ENCODE measurements around the gene SLC7A1. TPM values are rescaled to one million over a fixed set of nuclear protein-coding genes. Genes with fewer than 3 reads are reported as not detected.
"Not testable (repeated sequence)": the region's sequence is repeated elsewhere in the genome, so short reads cannot be mapped to it uniquely, and the experiment has no call there.

SLC7A1 gene
- total RNA-seq (3.6 TPM), polyA plus RNA-seq (4.6 TPM)
- long read RNA-seq, donor 1, full-length matches to known transcripts: 1 of 1 reads
- long read RNA-seq, donor 1, partial matches to known transcripts: 0 of 1 reads
- long read RNA-seq, donor 1, other reads (novel, unspliced or antisense): 0 of 1 reads
- long read RNA-seq, donor 2: 0 reads
- long read RNA-seq, donor 3, full-length matches to known transcripts: 3 of 3 reads
- long read RNA-seq, donor 3, partial matches to known transcripts: 0 of 3 reads
- long read RNA-seq, donor 3, other reads (novel, unspliced or antisense): 0 of 3 reads
- long read RNA-seq, donor 4, full-length matches to known transcripts: 2 of 2 reads
- long read RNA-seq, donor 4, partial matches to known transcripts: 0 of 2 reads
- long read RNA-seq, donor 4, other reads (novel, unspliced or antisense): 0 of 2 reads
- long read RNA-seq, donor 5, full-length matches to known transcripts: 2 of 2 reads
- long read RNA-seq, donor 5, partial matches to known transcripts: 0 of 2 reads
- long read RNA-seq, donor 5, other reads (novel, unspliced or antisense): 0 of 2 reads
- long read RNA-seq, donor 6, full-length matches to known transcripts: 3 of 3 reads
- long read RNA-seq, donor 6, partial matches to known transcripts: 0 of 3 reads
- long read RNA-seq, donor 6, other reads (novel, unspliced or antisense): 0 of 3 reads
- long read RNA-seq, donor 7, full-length matches to known transcripts: 1 of 20 reads
- long read RNA-seq, donor 7, partial matches to known transcripts: 19 of 20 reads
- long read RNA-seq, donor 7, other reads (novel, unspliced or antisense): 0 of 20 reads
- long read RNA-seq, donor 8, full-length matches to known transcripts: 2 of 2 reads
- long read RNA-seq, donor 8, partial matches to known transcripts: 0 of 2 reads
- long read RNA-seq, donor 8, other reads (novel, unspliced or antisense): 0 of 2 reads
- long read RNA-seq, donor 9, full-length matches to known transcripts: 3 of 3 reads
- long read RNA-seq, donor 9, partial matches to known transcripts: 0 of 3 reads
- long read RNA-seq, donor 9, other reads (novel, unspliced or antisense): 0 of 3 reads
- long read RNA-seq, donor 10, full-length matches to known transcripts: 2 of 2 reads
- long read RNA-seq, donor 10, partial matches to known transcripts: 0 of 2 reads
- long read RNA-seq, donor 10, other reads (novel, unspliced or antisense): 0 of 2 reads

DNA sequence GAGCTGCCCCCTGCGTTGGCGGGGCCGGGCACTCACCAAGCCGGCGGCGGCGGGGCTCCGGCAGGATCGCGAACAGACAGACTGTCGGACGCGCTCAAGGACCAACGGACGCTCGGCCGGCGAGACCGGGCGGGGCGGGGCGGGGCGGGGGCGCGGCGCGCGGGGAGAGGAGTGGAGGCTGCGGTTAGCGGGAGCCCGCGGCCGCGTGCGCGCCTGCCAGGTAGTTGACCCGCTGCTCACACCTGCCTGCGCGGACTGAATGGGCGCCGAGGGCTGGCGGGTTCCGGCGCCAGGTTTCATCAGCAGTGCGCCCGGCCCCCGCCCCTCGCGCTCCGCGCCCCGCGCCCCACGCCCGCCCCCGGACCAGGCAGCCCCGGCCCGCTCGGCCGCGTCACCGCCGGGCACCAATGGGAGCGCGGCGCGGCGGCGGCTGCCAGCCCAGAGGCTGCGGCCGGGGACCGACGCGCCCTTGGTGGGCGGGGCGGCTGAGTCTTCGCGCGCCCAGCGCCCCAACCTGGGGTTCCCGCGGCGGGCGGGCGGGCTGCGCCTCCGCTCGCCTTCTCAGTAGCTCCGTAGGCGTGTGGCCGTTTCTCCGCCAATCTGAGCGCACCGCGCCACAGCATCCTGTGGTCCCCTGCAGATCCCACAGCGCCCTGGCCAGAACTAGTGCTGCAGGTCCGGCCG, at the start of gene SLC7A1:
SLC7A1 (minus strand) TSS at position 309 of the 684 bp plus-strand sequence. CDS start 59,500 bp downstream, outside the sequence.
- Histone ChIP-seq H3K4me1 (ENCODE audit: control insufficient read depth in 2 of 2, insufficient read depth in 2 of 2, low read length in 2 of 2) (peaks cover 4 to 9% of the 10 kb centered on the region in 2 donors), H3K4me3 (ENCODE audit: low read length in 2 of 2) (peak within 1 kb of the TSS; percentile 50 to 84), H3K9me3 (ENCODE audit: control insufficient read depth in 2 of 2, insufficient read depth in 1 of 2, low read length in 1 of 2) (no peaks in the 10 kb centered on the region), H3K27ac (ENCODE audit: low read depth in 1 of 2, low read length in 1 of 2) (peak within 1 kb of the TSS in 1 of 2 donors; percentile 86), H3K36me3 (ENCODE audit: control insufficient read depth in 2 of 2, insufficient read depth in 2 of 2, low read length in 1 of 2) (no peaks in the 10 kb centered on the region), H3K27me3 (ENCODE audit: control insufficient read depth in 2 of 2, insufficient read depth in 1 of 2, low read length in 1 of 2) (peaks cover 0 to 2% of the 10 kb centered on the region in 2 donors)
- 1% methylated on average over 98 of the region's 98 CpGs for WGBS
- DNase-seq (ENCODE audit: low read depth in 6 of 9, low spot score in 9 of 9): peak; percentile 42 to 89 (median 72)

GRCh38 chr13:29640665-29641064, 45.2 kb upstream of the SLC7A1 start:
- Histone ChIP-seq H3K4me3 (ENCODE audit: low read length in 2 of 2) (no peak overlapping the region), H3K9me3 (ENCODE audit: control insufficient read depth in 2 of 2, insufficient read depth in 1 of 2, low read length in 1 of 2) (no peaks in the 10 kb centered on the region), H3K27ac (ENCODE audit: low read depth in 1 of 2, low read length in 1 of 2) (no peak overlapping the region), H3K36me3 (ENCODE audit: control insufficient read depth in 2 of 2, insufficient read depth in 2 of 2, low read length in 1 of 2) (no peaks in the 10 kb centered on the region), H3K4me1 (ENCODE audit: control insufficient read depth in 2 of 2, insufficient read depth in 2 of 2, low read length in 2 of 2) (no peaks in the 10 kb centered on the region), H3K27me3 (ENCODE audit: control insufficient read depth in 2 of 2, insufficient read depth in 1 of 2, low read length in 1 of 2) (no peaks in the 10 kb centered on the region)
- 78% methylated on average over 4 of the region's 4 CpGs for WGBS
- DNase-seq (ENCODE audit: low read depth in 6 of 9, low spot score in 9 of 9): no peak

DNA sequence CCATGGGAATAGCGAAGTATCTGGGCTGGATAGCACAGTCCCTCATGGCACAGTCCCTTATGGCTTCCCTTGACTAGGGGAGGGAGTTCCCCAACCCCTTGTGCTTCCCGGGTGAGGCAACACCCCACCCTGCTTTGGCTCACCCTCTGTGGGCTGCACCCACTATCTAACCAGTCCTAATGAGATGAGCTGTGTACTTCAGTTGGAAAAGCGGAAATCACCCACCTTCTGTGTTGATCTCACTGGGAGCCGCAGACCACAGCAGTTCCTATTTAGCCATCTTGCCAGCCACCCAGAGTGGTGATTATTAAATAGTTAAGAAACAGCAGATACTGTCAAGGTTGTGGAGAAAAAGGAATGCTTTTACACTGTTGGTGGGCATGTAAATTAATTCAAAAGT, 41.3 kb upstream of the SLC7A1 start:
- H3K36me3 ChIP-seq (ENCODE audit: control insufficient read depth in 2 of 2, insufficient read depth in 2 of 2, low read length in 1 of 2); H3K9me3 ChIP-seq (ENCODE audit: control insufficient read depth in 2 of 2, insufficient read depth in 1 of 2, low read length in 1 of 2); H3K4me1 ChIP-seq (ENCODE audit: control insufficient read depth in 2 of 2, insufficient read depth in 2 of 2, low read length in 2 of 2); DNase-seq (ENCODE audit: low read depth in 6 of 9, low spot score in 9 of 9); H3K4me3 ChIP-seq (ENCODE audit: low read length in 2 of 2); H3K27ac ChIP-seq (ENCODE audit: low read depth in 1 of 2, low read length in 1 of 2); H3K27me3 ChIP-seq (ENCODE audit: control insufficient read depth in 2 of 2, insufficient read depth in 1 of 2, low read length in 1 of 2): not testable (repeated sequence)
- 95% methylated on average over 4 of the region's 4 CpGs for WGBS

DNA sequence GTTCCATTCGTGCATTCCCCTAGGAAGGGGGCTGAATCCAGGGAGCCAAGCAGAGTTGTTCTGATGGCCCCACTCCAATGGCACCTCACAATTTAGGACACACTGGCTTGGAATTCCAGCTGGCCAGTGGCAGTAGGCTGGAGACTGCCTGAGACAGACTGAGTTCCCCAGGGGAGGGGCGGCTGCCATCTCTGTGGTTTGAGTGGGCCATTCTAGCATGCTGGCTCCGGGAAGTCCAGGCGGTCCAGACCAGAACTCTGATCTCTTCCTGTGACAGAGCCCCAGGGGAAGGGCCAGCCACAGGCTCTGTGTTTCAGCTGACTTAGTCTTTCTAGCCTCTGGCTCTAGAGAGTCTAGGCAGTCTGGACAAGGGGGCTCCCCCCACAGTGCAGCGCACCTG, 29.5 kb upstream of the SLC7A1 start:
- H3K4me3 ChIP-seq (ENCODE audit: low read length in 2 of 2): no peak overlapping the region
- H3K27me3 ChIP-seq (ENCODE audit: control insufficient read depth in 2 of 2, insufficient read depth in 1 of 2, low read length in 1 of 2): no peaks in the 10 kb centered on the region
- H3K27ac ChIP-seq (ENCODE audit: low read depth in 1 of 2, low read length in 1 of 2): no peak overlapping the region
- no peak for DNase-seq (ENCODE audit: low read depth in 6 of 9, low spot score in 9 of 9)
- no peaks in the 10 kb centered on the region for H3K4me1 ChIP-seq (ENCODE audit: control insufficient read depth in 2 of 2, insufficient read depth in 2 of 2, low read length in 2 of 2)
- 86% methylated on average over 5 of the region's 5 CpGs for WGBS
- H3K36me3 ChIP-seq (ENCODE audit: control insufficient read depth in 2 of 2, insufficient read depth in 2 of 2, low read length in 1 of 2): no peaks in the 10 kb centered on the region
- peaks cover 0 to 3% of the 10 kb centered on the region in 2 donors for H3K9me3 ChIP-seq (ENCODE audit: control insufficient read depth in 2 of 2, insufficient read depth in 1 of 2, low read length in 1 of 2)

DNA sequence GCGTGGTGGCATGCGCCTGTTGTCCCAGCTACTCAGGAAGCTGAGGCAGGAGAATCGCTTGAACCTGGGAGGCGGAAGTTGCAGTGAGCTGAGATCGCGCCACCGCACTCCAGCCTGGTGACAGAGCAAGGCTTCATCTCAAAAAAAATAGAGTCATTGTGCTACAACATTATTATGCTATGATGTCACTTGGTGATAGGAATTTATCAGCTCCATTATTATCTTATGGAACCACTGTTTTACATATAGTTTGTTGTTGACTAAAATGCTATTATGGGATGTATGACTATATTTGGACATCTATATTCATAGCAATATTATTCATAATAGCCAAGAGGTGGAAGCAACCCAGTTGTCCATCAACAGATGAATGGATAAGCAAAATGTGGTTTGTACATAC, 26.4 kb upstream of the SLC7A1 start:
- Histone ChIP-seq H3K27ac (ENCODE audit: low read depth in 1 of 2, low read length in 1 of 2) (no peak overlapping the region), H3K36me3 (ENCODE audit: control insufficient read depth in 2 of 2, insufficient read depth in 2 of 2, low read length in 1 of 2) (no peaks in the 10 kb centered on the region), H3K27me3 (ENCODE audit: control insufficient read depth in 2 of 2, insufficient read depth in 1 of 2, low read length in 1 of 2) (no peaks in the 10 kb centered on the region), H3K4me1 (ENCODE audit: control insufficient read depth in 2 of 2, insufficient read depth in 2 of 2, low read length in 2 of 2) (no peaks in the 10 kb centered on the region), H3K9me3 (ENCODE audit: control insufficient read depth in 2 of 2, insufficient read depth in 1 of 2, low read length in 1 of 2) (peaks cover 0 to 3% of the 10 kb centered on the region in 2 donors), H3K4me3 (ENCODE audit: low read length in 2 of 2) (no peak overlapping the region)
- no peak for DNase-seq (ENCODE audit: low read depth in 6 of 9, low spot score in 9 of 9)
- WGBS: 99% methylated on average over 7 of the region's 7 CpGs

DNA sequence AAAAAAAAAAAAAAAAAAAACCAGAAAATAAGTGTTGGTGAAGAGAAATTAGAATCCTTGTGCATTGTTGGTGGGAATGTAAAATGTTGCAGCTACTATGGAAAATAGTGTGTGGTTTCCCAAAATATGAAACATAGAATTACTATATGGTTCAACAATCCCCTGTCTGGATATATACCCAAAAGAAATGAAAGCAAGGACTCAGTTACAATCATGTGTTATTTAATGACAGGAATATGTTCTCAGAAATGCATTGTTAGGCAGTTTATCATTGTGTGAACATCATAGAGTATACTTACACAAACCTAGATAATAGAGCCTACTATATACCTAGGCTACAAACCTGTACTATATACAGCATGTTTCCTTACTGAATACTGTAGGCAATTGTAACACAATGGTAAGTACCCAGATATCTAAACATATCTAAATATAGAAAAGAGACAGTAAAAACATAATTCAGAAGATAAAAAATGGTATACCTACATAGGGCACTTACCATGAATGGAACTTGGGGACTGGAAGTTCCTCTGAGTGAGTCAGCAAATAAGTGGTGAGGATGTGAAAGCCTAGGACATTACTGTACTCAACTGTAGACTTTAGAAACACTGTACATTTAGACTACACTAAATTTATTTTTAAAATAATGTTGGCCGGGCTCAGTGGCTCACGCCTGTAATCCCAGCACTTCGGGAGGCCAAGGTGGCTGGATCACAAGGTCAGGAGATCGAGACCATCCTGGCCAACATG, 25.7 kb upstream of the SLC7A1 start:
- Histone ChIP-seq H3K9me3 (ENCODE audit: control insufficient read depth in 2 of 2, insufficient read depth in 1 of 2, low read length in 1 of 2) (peaks cover 0 to 3% of the 10 kb centered on the region in 2 donors), H3K4me3 (ENCODE audit: low read length in 2 of 2) (no peak overlapping the region), H3K27ac (ENCODE audit: low read depth in 1 of 2, low read length in 1 of 2) (no peak overlapping the region), H3K27me3 (ENCODE audit: control insufficient read depth in 2 of 2, insufficient read depth in 1 of 2, low read length in 1 of 2) (no peaks in the 10 kb centered on the region), H3K4me1 (ENCODE audit: control insufficient read depth in 2 of 2, insufficient read depth in 2 of 2, low read length in 2 of 2) (no peaks in the 10 kb centered on the region), H3K36me3 (ENCODE audit: control insufficient read depth in 2 of 2, insufficient read depth in 2 of 2, low read length in 1 of 2) (no peaks in the 10 kb centered on the region)
- DNase-seq (ENCODE audit: low read depth in 6 of 9, low spot score in 9 of 9): no peak
- WGBS: 96% methylated on average over 4 of the region's 4 CpGs

DNA sequence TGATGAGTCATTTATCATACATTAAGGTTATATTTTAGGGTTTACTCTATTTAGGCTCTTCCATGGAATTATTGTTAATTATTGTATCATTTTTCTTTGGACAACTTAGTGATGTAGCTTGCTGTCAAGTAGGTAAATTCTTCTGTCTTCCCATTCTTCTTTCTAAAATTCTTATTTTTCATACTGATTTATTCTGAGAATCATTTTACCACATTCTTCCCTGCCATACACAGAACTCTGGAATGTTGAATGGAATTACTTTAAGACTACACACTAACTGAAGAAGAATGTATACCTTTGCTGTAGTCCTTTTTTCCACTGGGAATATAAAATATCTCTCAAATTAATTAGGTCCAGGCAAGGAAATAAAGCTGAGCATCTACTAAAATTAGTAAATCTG, 24.5 kb upstream of the SLC7A1 start:
- Histone ChIP-seq H3K4me1 (ENCODE audit: control insufficient read depth in 2 of 2, insufficient read depth in 2 of 2, low read length in 2 of 2) (no peaks in the 10 kb centered on the region), H3K9me3 (ENCODE audit: control insufficient read depth in 2 of 2, insufficient read depth in 1 of 2, low read length in 1 of 2) (peaks cover 0 to 2% of the 10 kb centered on the region in 2 donors), H3K27me3 (ENCODE audit: control insufficient read depth in 2 of 2, insufficient read depth in 1 of 2, low read length in 1 of 2) (no peaks in the 10 kb centered on the region), H3K27ac (ENCODE audit: low read depth in 1 of 2, low read length in 1 of 2) (no peak overlapping the region), H3K4me3 (ENCODE audit: low read length in 2 of 2) (no peak overlapping the region), H3K36me3 (ENCODE audit: control insufficient read depth in 2 of 2, insufficient read depth in 2 of 2, low read length in 1 of 2) (no peaks in the 10 kb centered on the region)
- DNase-seq (ENCODE audit: low read depth in 6 of 9, low spot score in 9 of 9): no peak

GRCh38 chr13:29613101-29613500, 17.6 kb upstream of the SLC7A1 start:
- H3K9me3 ChIP-seq (ENCODE audit: control insufficient read depth in 2 of 2, insufficient read depth in 1 of 2, low read length in 1 of 2): no peaks in the 10 kb centered on the region
- H3K36me3 ChIP-seq (ENCODE audit: control insufficient read depth in 2 of 2, insufficient read depth in 2 of 2, low read length in 1 of 2): no peaks in the 10 kb centered on the region
- DNase-seq (ENCODE audit: low read depth in 6 of 9, low spot score in 9 of 9): no peak
- no peaks in the 10 kb centered on the region for H3K27me3 ChIP-seq (ENCODE audit: control insufficient read depth in 2 of 2, insufficient read depth in 1 of 2, low read length in 1 of 2)
- no peak overlapping the region for H3K4me3 ChIP-seq (ENCODE audit: low read length in 2 of 2)
- H3K27ac ChIP-seq (ENCODE audit: low read depth in 1 of 2, low read length in 1 of 2): no peak overlapping the region
- 96% methylated on average over 3 of the region's 3 CpGs for WGBS
- no peaks in the 10 kb centered on the region for H3K4me1 ChIP-seq (ENCODE audit: control insufficient read depth in 2 of 2, insufficient read depth in 2 of 2, low read length in 2 of 2)
